K562 (cell line): ENCODE results near the gene YBX2. TPM values are rescaled to one million over a fixed set of nuclear protein-coding genes. Genes with fewer than 3 reads are reported as not detected.

Experiments
- ATAC-seq: fragments of 200-7000 bp; cut with Tn5 transposase; 3 replicates; pipeline ENCODE4 v1.9.1; 2020; ENCODE audit warnings: moderate library complexity
- BruUV-seq: library from RNA; stranded (reverse); fragments of 400-500 nt; replicated peaks from 2 replicates; lab custom pipeline; 2021; lab: Mats Ljungman, UMichigan
- CTCF ChIA-PET: fragments of 300-600 bp; formaldehyde crosslinking; extraction: SDS; loops from one replicate; lab custom pipeline; 2021; ENCODE audit warnings: low intra/inter-chr PET ratio; lab: Yijun Ruan, JAX
- POLR2A ChIA-PET: fragments of 300-600, 350-650 bp; sonication (Branson Sonifier 250); formaldehyde crosslinking; extraction: SDS; loops from one replicate; lab custom pipeline; 2021; ENCODE audit warnings: antibody characterized with exemption, inconsistent platforms; lab: Yijun Ruan, JAX
- DNase-seq, 4 experiments: peaks; one replicate each; pipeline versions ENCODE4 v3.0.0 to v3.0.0-alpha.2; 2011 to 2018; ENCODE audit warnings: low spot score in 3 of 4, mixed read lengths in 3 of 4; ENCODE audit errors: extremely low read depth in 1 of 4
- FAIRE-seq: peaks from 2 replicates; lab custom pipeline; 2011; peaks lifted over from hg19 to GRCh38; lab: Jason Lieb, UNC
- H2AFZ ChIP-seq: 2 replicates; pipeline ENCODE4 v1.6.0; 2011; ENCODE audit warnings: low read depth, low read length, control low read depth, inconsistent platforms
- H3K27ac ChIP-seq: fragments of 200-600 bp; 3 replicates; pipeline ENCODE4 v1.8.0; 2011; ENCODE audit warnings: low read depth, mild to moderate bottlenecking, control low read depth, inconsistent platforms, low read length, moderate library complexity, mixed read lengths; ENCODE audit errors: extremely low read depth
- H3K27me3 ChIP-seq, 2 experiments: fragments of 300-600 bp in 1 of 2; 2 replicates in 1 of 2; 3 replicates in 1 of 2; pipeline versions ENCODE4 v1.6.0 to v1.8.0; 2011; ENCODE audit warnings: inconsistent platforms in 2 of 2, low read length in 2 of 2, mild to moderate bottlenecking in 1 of 2, mixed read lengths in 1 of 2, moderate library complexity in 1 of 2; ENCODE audit not compliant: control insufficient read depth in 2 of 2, insufficient read depth in 2 of 2
- H3K36me3 ChIP-seq: fragments of 300-600 bp; 3 replicates; pipeline ENCODE4 v1.8.0; 2011; ENCODE audit warnings: mild to moderate bottlenecking, low read length, inconsistent platforms; ENCODE audit not compliant: control insufficient read depth, insufficient read depth
- H3K4me1 ChIP-seq, 2 experiments: fragments of 200-600 bp in 1 of 2; replicated peaks in 1 of 2; 2 replicates in 1 of 2; 3 replicates in 1 of 2; pipeline versions ENCODE4 v1.5.1 to v1.8.0; 2011; ENCODE audit warnings: inconsistent platforms in 2 of 2, low read length in 2 of 2, mild to moderate bottlenecking in 1 of 2, mixed read lengths in 1 of 2, moderate library complexity in 1 of 2; ENCODE audit not compliant: control insufficient read depth in 2 of 2, insufficient read depth in 2 of 2
- H3K4me2 ChIP-seq: 2 replicates; pipeline ENCODE4 v1.6.1; 2011; ENCODE audit warnings: low read length, control low read depth, inconsistent platforms, mixed read lengths; ENCODE audit not compliant: insufficient read depth
- H3K4me3 ChIP-seq: fragments of 200-600 bp; sonication (generic), shearing (Covaris generic); 2 replicates; pipeline ENCODE4 v1.5.1; 2016; ENCODE audit warnings: control low read depth, inconsistent platforms
- H3K79me2 ChIP-seq: fragments of 200-600 bp; 3 replicates; pipeline ENCODE4 v1.8.0; 2011; ENCODE audit warnings: low read length, inconsistent platforms; ENCODE audit not compliant: control insufficient read depth, insufficient read depth
- H3K9ac ChIP-seq, 2 experiments: 2 replicates each; pipeline versions ENCODE4 v1.6.0 to v1.6.1; 2011; ENCODE audit warnings: low read depth in 2 of 2, low read length in 2 of 2, control low read depth in 1 of 2, inconsistent platforms in 1 of 2, mild to moderate bottlenecking in 1 of 2, mixed read lengths in 1 of 2; ENCODE audit not compliant: insufficient read depth in 1 of 2
- H3K9me1 ChIP-seq: one replicate; pipeline ENCODE4 v1.6.0; 2011; ENCODE audit warnings: inconsistent platforms, mild to moderate bottlenecking, low read length, moderate library complexity; ENCODE audit not compliant: control insufficient read depth, insufficient read depth
- H3K9me3 ChIP-seq: replicated peaks from 2 replicates; pipeline ENCODE4 v1.5.1; 2011; ENCODE audit warnings: low read depth, low read length, inconsistent platforms; ENCODE audit not compliant: control insufficient read depth, insufficient read depth
- H4K20me1 ChIP-seq: replicated peaks from 2 replicates; pipeline ENCODE4 v1.6.1; 2011; ENCODE audit warnings: low read length, inconsistent platforms, mixed read lengths; ENCODE audit not compliant: control insufficient read depth, insufficient read depth
- CEBPZ ChIP-seq: fragments of 150-350 bp; IDR thresholded peaks from 2 replicates; pipeline ENCODE4 v1.6.1; 2014; ENCODE audit warnings: low read depth, mild to moderate bottlenecking, low read length, borderline replicate concordance
- CTCF ChIP-seq, 3 experiments: IDR thresholded peaks in 2 of 3; conservative IDR thresholded peaks in 1 of 3; 2 replicates each; pipeline ENCODE4 v1.5.1; 2011 to 2012; ENCODE audit warnings: low read length in 3 of 3, mild to moderate bottlenecking in 3 of 3, control low read depth in 2 of 3, improper control_type of control experiment in 1 of 3, inconsistent platforms in 1 of 3, low read depth in 1 of 3, mixed read lengths in 1 of 3, moderate library complexity in 1 of 3; ENCODE audit not compliant: insufficient read depth in 2 of 3
- POLR2H ChIP-seq: IDR thresholded peaks from 2 replicates; pipeline ENCODE4 v1.6.1; 2016; ENCODE audit warnings: missing genetic modification characterization, low read depth, mild to moderate bottlenecking, control low read depth, missing compliant biosample characterization, moderate library complexity
- WGBS: fragments of 100-300 bp; shearing (Covaris generic); methylation state at CpG from one replicate; pipeline ENCODE4 v1.1.6; 2016; ENCODE audit warnings: low coverage, mixed read lengths; ENCODE audit not compliant: insufficient coverage; ENCODE audit errors: missing lambda C conversion rate; 5-methylcytosine and 5-hydroxymethylcytosine counted together
- in situ Hi-C: fragments of 300-500 bp; cut with MboI; formaldehyde crosslinking; loops from 4 replicates; pipeline ENCODE4 v1.15.0; 2018; ENCODE audit warnings: inconsistent platforms, mixed read lengths
- intact Hi-C: fragments of 100-400 bp; cut with micrococcal nuclease; formaldehyde crosslinking; loops from 2 replicates; pipeline ENCODE4 v1.14.2; 2022
- polyA plus RNA-seq, 8 experiments: library from polyadenylated mRNA; depleted of rRNA in 4 of 8; stranded (reverse) in 5 of 8; unstranded in 3 of 8; fragments of >200 nt; fragmentation: Nextera tagmentation in 2 of 8; fragmentation: Illumina TruSeq in 1 of 8; extraction: Ambion mirVana in 2 of 8; extraction: Trizol in 1 of 8; gene quantifications; 2 replicates each; pipeline versions ENCODE4 v1.2.1 to v1.2.3, GENCODE V29; 2011 to 2014; ENCODE audit warnings: inconsistent platforms in 1 of 8, missing spikeins in 1 of 8
- total RNA-seq, 7 experiments: library from RNA; depleted of rRNA in 6 of 7; stranded (reverse); fragments of >200 nt in 6 of 7; fragmentation: Illumina TruSeq in 2 of 7; extraction: Trizol in 2 of 7; gene quantifications; 2 replicates each; pipeline versions ENCODE4 v1.2.1 to v1.2.3, GENCODE V29; 2011 to 2021; ENCODE audit warnings: low replicate concordance in 1 of 7

Gene YBX2
- total and polyA plus RNA-seq, 9 of the 15 experiments (the other 6 are each of a cell fraction or from before 2014, with no cell fraction given) = 0.03 to 0.59 (median 0.27) TPM; not detected in 6

- Histone ChIP-seq H3K9me1 (no peaks in the 10 kb centered on the region), H3K9me3 (no peaks in the 10 kb centered on the region), H3K79me2 (peaks cover 16% of the 10 kb centered on the region), H3K4me2 (no peak overlapping the region), H4K20me1 (no peaks in the 10 kb centered on the region), H3K27me3 (no peaks in the 10 kb centered on the region), H3K9ac (peak overlapping the region in 1 of 2 experiments; percentile 43; a peak in 1 of 4 replicates), H2AFZ (no peak overlapping the region), H3K4me3 (no peak overlapping the region), H3K4me1 (peaks cover 0 to 23% of the 10 kb centered on the region in 2 experiments; a peak in 3 of 5 replicates), H3K36me3 (peaks cover 66% of the 10 kb centered on the region; the same call in 2 of the 3 replicates), H3K27ac (no peak overlapping the region)
- ATAC-seq = no peak
- CTCF ChIA-PET = interaction anchor here (1.2 to 2.4 kb wide), 2 partner anchors 21 to 236 kb away, joined by 3 to 13 read pairs; no protein-coding TSS in a partner anchor
- 0 out of 6 replicates have a peak, but pooled peaks of 1 of the 3 experiments have one; percentile 5 for TF ChIP-seq CTCF (IDR thresholded peaks at IDR 0.05 in 2 of 3, conservative IDR thresholded peaks at IDR 0.05 in 1 of 3; ENCODE audit: insufficient read depth in 2 of 3, low read depth in 1 of 3, low read length in 3 of 3)
- TF ChIP-seq POLR2H (tag) = no peak
- TF ChIP-seq CEBPZ = no peak
- POLR2A ChIA-PET = no interaction called here
- no peak for DNase-seq
- in situ Hi-C loops = no loop called here
- intact Hi-C loops = no loop called here
- BruUV-seq = no TSS peak
- 79% methylated on average over 3 of the region's 3 CpGs for WGBS
- no peak for FAIRE-seq
Measured at GRCh38 chr17:7324438-7324779, 30.0 kb upstream of the YBX2 start.
